GM21390 (cell line): ENCODE measurements around the gene SPRED1.
"Not testable (repeated sequence)": the region's sequence is repeated elsewhere in the genome, so short reads cannot be mapped to it uniquely, and the experiment has no call there.

Source experiments
- ATAC-seq: cut with Tn5 transposase; IDR thresholded peaks from one replicate; pipeline ENCODE4 v1.9.1; 2021; ENCODE audit not compliant: unreplicated experiment

SPRED1 gene

DNA sequence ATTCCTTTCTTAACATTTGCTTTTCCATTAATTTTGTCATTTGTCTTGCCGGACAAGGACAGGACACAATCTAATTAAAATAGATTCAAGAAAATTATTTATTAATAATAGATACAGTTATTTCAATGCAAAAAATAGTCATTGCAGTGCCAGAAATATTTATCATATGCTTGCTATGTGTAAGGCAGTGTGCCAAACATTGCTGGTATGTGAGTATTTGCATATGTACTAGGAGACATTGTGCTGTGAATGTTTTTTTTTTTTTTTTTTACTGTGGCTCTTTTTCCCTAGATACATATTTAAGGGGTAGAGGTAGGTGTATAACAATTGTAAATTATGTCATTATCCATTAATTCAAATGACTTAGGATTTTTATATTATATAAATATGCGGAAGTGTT is 23.3 kb downstream of the SPRED1 start:
- ATAC-seq, result no peak

GRCh38 chr15:38277281-38277680 is 24.6 kb downstream of the SPRED1 start:
- not testable (repeated sequence) for ATAC-seq

- no peak for ATAC-seq
These were observed 28.4 kb downstream of the SPRED1 start for GRCh38 chr15:38281031-38281430.

DNA sequence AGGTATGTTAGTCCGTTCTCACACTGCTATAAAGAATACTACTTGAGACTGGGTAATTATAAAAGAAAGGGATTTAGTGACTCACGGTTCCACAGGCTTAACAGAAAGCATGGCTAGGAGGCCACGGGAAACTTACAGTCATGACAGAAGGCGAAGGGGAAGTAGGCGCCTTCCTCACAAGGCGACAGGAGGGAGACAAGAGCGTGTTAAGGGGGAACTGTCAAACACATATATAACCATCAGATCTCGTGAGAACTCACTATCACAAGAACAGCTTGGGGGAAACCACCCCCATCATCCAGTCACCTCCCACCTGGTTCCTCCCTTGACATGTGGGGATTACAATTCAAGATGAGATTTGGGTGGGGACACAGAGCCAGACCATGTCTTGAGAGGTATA is 30.4 kb downstream of the SPRED1 start:
- ATAC-seq, result no peak

GRCh38 chr15:38285456-38285855 is 32.8 kb downstream of the SPRED1 start:
- no peak for ATAC-seq

DNA sequence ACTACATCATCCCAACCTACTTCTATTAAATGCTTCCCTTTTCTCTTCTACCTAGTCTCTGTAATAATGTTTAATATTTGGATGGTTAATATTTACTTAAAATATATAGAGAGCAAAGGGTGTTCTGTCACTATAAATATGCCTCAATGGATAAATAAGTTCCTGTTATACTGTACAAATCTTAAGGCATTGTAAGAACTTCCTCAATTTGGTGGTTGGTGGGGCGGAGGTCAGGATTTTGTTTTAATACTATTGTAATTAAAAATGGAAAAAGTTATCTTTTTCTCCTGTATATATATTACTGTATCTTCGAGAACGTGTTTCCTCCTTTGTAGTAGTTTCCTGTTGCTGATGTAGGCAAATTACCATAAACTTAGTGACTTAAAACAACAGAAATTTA is 41.5 kb downstream of the SPRED1 start:
- no peak for ATAC-seq

DNA sequence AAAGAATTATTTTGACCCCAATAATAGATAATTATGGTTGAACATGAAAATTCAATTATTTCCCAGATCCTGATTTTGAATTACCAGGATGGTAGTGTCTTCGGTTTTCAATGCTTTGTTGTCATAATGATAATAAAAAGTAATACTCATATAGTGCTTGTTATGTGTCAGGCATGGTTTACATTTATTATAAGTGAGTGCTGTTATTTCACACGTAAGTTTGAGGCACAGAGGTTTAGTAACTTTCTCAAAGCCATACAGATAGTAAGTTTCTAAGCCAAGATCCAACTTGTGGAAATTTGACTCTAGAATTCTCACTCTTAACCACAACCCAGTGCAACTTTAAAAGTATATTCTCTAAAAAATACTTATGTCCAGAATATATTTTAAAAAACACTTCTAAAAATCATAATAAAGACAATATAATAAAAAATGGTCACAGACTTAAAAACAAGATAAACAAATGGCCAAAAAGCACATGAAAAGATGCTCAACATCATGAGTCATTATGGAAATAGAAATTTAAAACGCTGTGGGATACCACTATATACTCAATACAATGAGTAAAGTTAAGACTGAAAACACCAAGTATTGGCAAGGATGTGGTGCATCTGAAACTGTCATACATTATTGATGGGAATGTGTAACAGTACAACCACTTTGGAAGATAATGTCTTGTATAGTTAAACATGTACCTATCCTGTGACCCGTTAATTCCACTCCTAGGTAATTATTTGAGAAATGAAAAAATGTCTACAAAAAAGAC is 45.2 kb downstream of the SPRED1 start:
- ATAC-seq, result peak; percentile 59

GRCh38 chr15:38299216-38299615 is 46.6 kb downstream of the SPRED1 start:
- no peak for ATAC-seq

- no peak for ATAC-seq
These were observed 47.8 kb downstream of the SPRED1 start for GRCh38 chr15:38300395-38300794.

- no peak for ATAC-seq
These were observed 51.8 kb downstream of the SPRED1 start for GRCh38 chr15:38304481-38304880.

- ATAC-seq, result no peak
These were observed 54.6 kb downstream of the SPRED1 start for GRCh38 chr15:38307251-38307650.

- ATAC-seq, result no peak
These were observed 55.4 kb downstream of the SPRED1 start for GRCh38 chr15:38307861-38308641.

DNA sequence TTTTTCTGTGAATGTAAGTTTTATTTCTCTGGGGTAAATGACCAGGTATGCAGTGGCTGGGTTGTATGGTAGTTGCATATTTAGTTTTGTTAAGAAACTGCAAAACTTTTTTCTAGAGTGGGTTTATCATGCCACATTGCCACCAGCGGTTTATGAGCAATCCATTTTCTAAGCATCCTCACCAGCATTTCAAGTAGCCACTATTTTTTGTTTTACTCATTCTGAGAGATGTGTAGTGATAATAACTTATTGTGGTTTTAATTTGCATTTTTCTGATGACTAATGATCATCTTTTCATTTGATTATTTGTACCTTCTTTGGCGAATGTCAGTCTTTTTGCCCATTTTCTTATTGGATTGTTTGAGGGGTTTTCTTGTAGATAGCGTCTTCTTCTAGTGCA is 56.2 kb downstream of the SPRED1 start:
- ATAC-seq, result no peak

GRCh38 chr15:38312190-38312589 is 59.6 kb downstream of the SPRED1 start:
- ATAC-seq, result no peak

- no peak for ATAC-seq
These were observed 63.7 kb downstream of the SPRED1 start for GRCh38 chr15:38316311-38316710.

DNA sequence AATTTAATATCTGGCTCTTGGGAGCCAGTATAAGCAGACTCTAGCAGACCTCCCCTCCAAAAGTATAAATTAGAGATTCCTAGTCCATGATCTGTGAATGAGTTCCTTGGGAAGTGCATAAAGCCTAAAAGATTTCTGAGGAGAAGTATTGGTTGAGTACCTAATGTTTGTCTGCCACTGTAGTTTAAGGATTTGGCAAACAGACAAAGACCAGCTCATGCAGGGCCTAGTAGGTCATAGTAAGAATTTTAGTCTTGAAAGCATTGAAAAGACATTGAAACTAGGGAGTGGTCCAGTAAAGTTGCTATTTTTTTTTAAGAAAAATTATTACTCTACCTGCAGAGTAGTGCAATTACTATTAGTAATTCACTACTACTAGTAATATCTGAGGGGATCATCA is 67.5 kb downstream of the SPRED1 start:
- no peak for ATAC-seq

GRCh38 chr15:38320866-38321265 is 68.2 kb downstream of the SPRED1 start:
- ATAC-seq, result no peak

- ATAC-seq, result no peak
These were observed 71.3 kb downstream of the SPRED1 start for GRCh38 chr15:38323895-38324294.

GRCh38 chr15:38324939-38325647 is 72.5 kb downstream of the SPRED1 start:
- no peak for ATAC-seq

DNA sequence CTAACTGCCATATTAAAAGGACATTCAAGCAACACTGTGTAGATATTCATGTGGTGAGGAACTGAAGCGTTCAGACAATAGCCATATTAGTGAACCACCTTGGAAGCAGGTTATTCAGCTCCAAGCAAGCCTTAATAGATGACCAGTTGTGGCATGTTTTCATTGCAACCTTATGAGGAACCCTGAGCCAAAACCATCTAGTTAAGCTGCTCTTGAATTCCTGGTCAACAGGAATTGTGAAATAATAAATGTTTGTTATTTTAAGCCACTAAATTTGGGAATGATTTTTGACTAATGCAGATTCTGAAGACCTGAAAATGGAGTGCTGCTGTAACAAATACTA is 73.0 kb downstream of the SPRED1 start:
- ATAC-seq, result no peak

DNA sequence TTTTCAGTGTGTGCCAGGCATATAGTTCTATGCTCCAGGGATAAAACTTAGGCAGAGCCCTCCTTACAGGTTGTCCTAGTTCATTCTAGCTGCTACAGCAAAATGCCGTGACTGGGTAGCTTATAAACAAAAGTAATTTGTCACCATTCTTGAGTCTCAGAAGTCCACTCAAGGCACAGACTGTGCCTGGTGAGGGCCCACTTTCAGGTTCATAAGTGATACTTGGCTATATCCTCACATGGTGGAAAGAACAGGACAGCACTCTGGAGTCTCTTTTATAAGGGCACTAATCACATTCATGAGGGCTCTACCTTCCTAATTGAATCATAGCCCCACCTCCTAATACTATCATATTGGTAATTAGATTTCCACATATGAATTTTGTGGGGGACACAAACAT is 80.1 kb downstream of the SPRED1 start:
- ATAC-seq, result no peak

- ATAC-seq, result no peak
These were observed 82.5 kb downstream of the SPRED1 start for GRCh38 chr15:38335116-38335515.
